GM06990 (cell line): ENCODE results near the gene SSBP3.
"Not testable (repeated sequence)": the region's sequence is repeated elsewhere in the genome, so short reads cannot be mapped to it uniquely, and the experiment has no call there.

Experiments
- DNase-seq: peaks from one replicate; pipeline ENCODE4 v3.0.0-alpha.2; 2011; ENCODE audit not compliant: insufficient read length; ENCODE audit errors: extremely low read depth
- H3K27me3 ChIP-seq: replicated peaks from 2 replicates; pipeline ENCODE4 v1.6.0; 2011; ENCODE audit warnings: low read length; ENCODE audit not compliant: control insufficient read depth, insufficient read depth
- H3K36me3 ChIP-seq: 2 replicates; pipeline ENCODE4 v1.5.1; 2011; ENCODE audit warnings: low read length; ENCODE audit not compliant: control insufficient read depth, insufficient read depth
- H3K4me3 ChIP-seq: replicated peaks from 2 replicates; pipeline ENCODE4 v1.5.1; 2011; ENCODE audit warnings: low read depth, mild to moderate bottlenecking, control low read depth, low read length
- CTCF ChIP-seq: IDR thresholded peaks from 2 replicates; pipeline ENCODE4 v1.5.1; 2011; ENCODE audit warnings: low read length, control low read depth, mild to moderate bottlenecking, inconsistent platforms; ENCODE audit not compliant: insufficient read depth, poor library complexity, severe bottlenecking

SSBP3 gene

GRCh38 chr1:54390655-54391054, 15.5 kb downstream of the SSBP3 start:
- TF ChIP-seq CTCF: no peak
- H3K4me3 ChIP-seq: no peak overlapping the region
- no peak for DNase-seq
- peaks cover 11% of the 10 kb centered on the region for H3K36me3 ChIP-seq
- H3K27me3 ChIP-seq: no peaks in the 10 kb centered on the region

GRCh38 chr1:54389608-54390007, 16.6 kb downstream of the SSBP3 start:
- H3K36me3 ChIP-seq, DNase-seq: not testable (repeated sequence)

GRCh38 chr1:54387419-54387818, 18.8 kb downstream of the SSBP3 start:
- no peak for DNase-seq
- H3K27me3 ChIP-seq: no peaks in the 10 kb centered on the region
- H3K4me3 ChIP-seq: no peak overlapping the region
- H3K36me3 ChIP-seq: peaks cover 5% of the 10 kb centered on the region; the same call in 1 of the 2 replicates
- no peak for TF ChIP-seq CTCF

More at GRCh38 chr1:54389608-54390007, 16.6 kb downstream of the SSBP3 start:
- not testable (repeated sequence) for H3K27me3 ChIP-seq, H3K4me3 ChIP-seq

GRCh38 chr1:54385727-54386022, 20.5 kb downstream of the SSBP3 start:
- no peak for DNase-seq
- H3K27me3 ChIP-seq: no peaks in the 10 kb centered on the region
- no peaks in the 10 kb centered on the region; the same call in 1 of the 2 replicates for H3K36me3 ChIP-seq
- TF ChIP-seq CTCF: no peak
- H3K4me3 ChIP-seq: no peak overlapping the region

- no peak for TF ChIP-seq CTCF
- Histone ChIP-seq H3K27me3 (no peaks in the 10 kb centered on the region), H3K36me3 (peaks cover 4% of the 10 kb centered on the region), H3K4me3 (no peak overlapping the region)
- DNase-seq: no peak
Observed at GRCh38 chr1:54384918-54385726, 21.1 kb downstream of the SSBP3 start.

GRCh38 chr1:54384471-54384870, 21.7 kb downstream of the SSBP3 start:
- DNase-seq: no peak
- Histone ChIP-seq H3K36me3 (peaks cover 4% of the 10 kb centered on the region), H3K27me3 (no peaks in the 10 kb centered on the region), H3K4me3 (no peak overlapping the region)
- no peak for TF ChIP-seq CTCF
